ENCODE measurements around the gene ZNF426.
"Not testable (repeated sequence)": the region's sequence is repeated elsewhere in the genome, so short reads cannot be mapped to it uniquely, and the experiment has no call there.

Gene ZNF426

GRCh38 chr19:9538183-9539058 lies at the start of gene ZNF426:
Gene ZNF426, minus strand, starts transcription at chr19:9538645. Its CDS starts 2,413 bp downstream, at chr19:9536232.
- DNase-seq = peak; percentile 89

GRCh38 chr19:9586764-9587163 lies 48.3 kb upstream of the ZNF426 start:
- DNase-seq = peak; percentile 83

GRCh38 chr19:9584073-9584833 lies 45.8 kb upstream of the ZNF426 start, which contains the start of gene ZNF121:
Gene ZNF121, minus strand, starts transcription at chr19:9584504. Its CDS starts 16,407 bp downstream, at chr19:9568097.
- DNase-seq = peak; percentile 84

GRCh38 chr19:9582081-9582725 lies 43.8 kb upstream of the ZNF426 start:
- not testable (repeated sequence) for DNase-seq

GRCh38 chr19:9580728-9581127 lies 42.3 kb upstream of the ZNF426 start:
- no peak for DNase-seq

GRCh38 chr19:9570255-9570654 lies 31.8 kb upstream of the ZNF426 start:
- DNase-seq = no peak

- no peak for DNase-seq
These were observed 28.3 kb upstream of the ZNF426 start for GRCh38 chr19:9566729-9567128.

- DNase-seq = no peak
These were observed 27.7 kb upstream of the ZNF426 start for GRCh38 chr19:9565900-9566705.

- no peak for DNase-seq
These were observed 14.3 kb upstream of the ZNF426 start for GRCh38 chr19:9552536-9553274.

GRCh38 chr19:9547870-9548269 lies 9.4 kb upstream of the ZNF426 start:
- no peak for DNase-seq

- not testable (repeated sequence) for DNase-seq
These were observed 2.8 kb upstream of the ZNF426 start for GRCh38 chr19:9541281-9541680.

- not testable (repeated sequence) for DNase-seq
These were observed 1.5 kb upstream of the ZNF426 start for GRCh38 chr19:9539921-9540320.

GRCh38 chr19:9539201-9539600 lies 756 bp upstream of the ZNF426 start:
- DNase-seq = not testable (repeated sequence)

- no peak for DNase-seq
These were observed 2.5 kb downstream of the ZNF426 start for GRCh38 chr19:9535934-9536333.

GRCh38 chr19:9531933-9532332 lies 6.5 kb downstream of the ZNF426 start:
- no peak for DNase-seq

GRCh38 chr19:9528757-9529336 lies 9.6 kb downstream of the ZNF426 start:
- DNase-seq = no peak

- DNase-seq = no peak
These were observed 14.5 kb downstream of the ZNF426 start for GRCh38 chr19:9523885-9524474.

GRCh38 chr19:9507285-9507684 lies 31.2 kb downstream of the ZNF426 start:
- DNase-seq = no peak

- DNase-seq = no peak
These were observed 37.6 kb downstream of the ZNF426 start for GRCh38 chr19:9500796-9501195.

GRCh38 chr19:9498183-9498902 lies 40.1 kb downstream of the ZNF426 start, which contains the start of gene ZNF560:
Gene ZNF560, minus strand, starts transcription at chr19:9498616. Its CDS starts 23,303 bp downstream, at chr19:9475313.
- DNase-seq = no peak

Measured in CD4-positive, alpha-beta T cell treated with Interleukin-21 for 1 hour (primary cell).